Endometrial microvascular endothelial cells (primary cell): ENCODE data around the gene DHRS12. TPM values are rescaled to one million over a fixed set of nuclear protein-coding genes. Genes with fewer than 3 reads are reported as not detected.

Source experiments
- in situ Hi-C: cut with HindIII; loops from 2 replicates; pipeline ENCODE4 v1.10.0; 2017; ENCODE audit warnings: low sequenced_read_pairs, low pct_unique_long_range_greater_than_20kb; ENCODE audit errors: inconsistent ontology term
- total RNA-seq: library from RNA; depleted of rRNA; stranded (reverse); fragments of >200 nt; gene quantifications from one replicate; pipeline ENCODE4 v1.2.3, GENCODE V29; 2015; ENCODE audit errors: inconsistent ontology term

Gene DHRS12
- total RNA-seq, 1 donor from 2014 or later: 2.1 TPM

DNA sequence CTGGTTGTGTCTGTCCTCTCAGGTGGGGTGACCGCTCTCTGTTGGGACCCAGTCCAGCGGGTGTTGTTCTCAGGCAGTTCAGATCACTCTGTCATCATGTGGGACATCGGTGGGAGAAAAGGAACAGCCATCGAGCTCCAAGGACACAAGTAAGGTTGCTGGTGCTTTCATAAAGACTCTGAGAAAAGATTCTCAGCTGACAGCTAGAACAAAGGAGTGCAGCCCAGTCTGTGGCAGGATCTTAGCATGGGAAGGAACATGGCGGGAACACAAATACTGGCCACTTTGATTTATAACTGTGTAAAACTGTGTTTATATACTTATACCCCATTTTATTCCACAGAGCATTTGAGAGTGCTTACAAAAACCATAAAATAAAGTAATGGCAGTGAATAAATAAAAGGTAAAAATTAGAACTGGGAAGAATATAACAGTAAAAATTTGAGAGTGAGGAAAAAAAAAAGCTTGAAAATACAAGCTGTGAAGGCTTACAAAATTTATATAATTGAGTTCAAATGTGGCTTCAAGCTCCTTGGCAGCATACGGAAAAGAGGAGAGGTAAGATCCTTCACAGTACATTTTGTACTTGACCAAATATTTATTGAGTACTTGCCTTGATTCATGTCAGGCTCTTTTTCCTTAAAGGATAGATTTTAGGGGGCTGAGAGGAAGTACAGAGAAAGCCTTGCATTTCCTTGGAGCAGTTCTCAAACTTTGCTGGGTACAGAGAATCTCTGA, 64.8 kb downstream of the DHRS12 start:
- in situ Hi-C loops: no loop called here

DNA sequence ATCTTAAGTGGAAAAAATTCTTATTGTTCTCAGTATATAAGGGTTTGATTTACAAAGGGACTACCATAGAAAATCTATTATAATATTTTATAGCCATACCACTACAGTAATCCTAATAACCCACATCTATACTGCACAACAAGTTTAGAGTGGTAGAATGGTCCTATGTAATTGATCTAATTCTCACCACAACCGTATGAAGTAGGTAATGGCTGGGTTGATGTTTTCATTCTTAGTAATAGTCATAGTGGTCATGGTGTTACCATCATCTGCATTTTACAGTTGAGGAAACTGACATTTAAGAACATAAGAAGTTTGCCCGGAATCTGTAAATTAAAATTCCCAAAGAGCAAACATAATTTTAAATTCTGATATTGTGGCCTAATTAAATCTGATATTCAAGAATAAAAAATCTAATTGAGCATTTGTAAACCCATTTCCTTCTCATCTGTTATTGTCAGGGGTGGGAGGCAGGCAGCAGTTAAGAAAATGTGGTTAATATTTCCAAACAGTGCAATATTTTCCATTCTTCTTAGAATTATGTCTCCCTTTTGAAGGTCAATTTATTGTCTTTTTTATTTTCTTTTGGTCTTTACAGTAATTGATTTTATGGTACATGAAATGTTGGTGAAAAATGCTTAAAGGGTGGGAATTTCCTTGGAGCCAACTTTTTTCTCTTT, 65.6 kb downstream of the DHRS12 start:
- in situ Hi-C loops: no loop called here

DNA sequence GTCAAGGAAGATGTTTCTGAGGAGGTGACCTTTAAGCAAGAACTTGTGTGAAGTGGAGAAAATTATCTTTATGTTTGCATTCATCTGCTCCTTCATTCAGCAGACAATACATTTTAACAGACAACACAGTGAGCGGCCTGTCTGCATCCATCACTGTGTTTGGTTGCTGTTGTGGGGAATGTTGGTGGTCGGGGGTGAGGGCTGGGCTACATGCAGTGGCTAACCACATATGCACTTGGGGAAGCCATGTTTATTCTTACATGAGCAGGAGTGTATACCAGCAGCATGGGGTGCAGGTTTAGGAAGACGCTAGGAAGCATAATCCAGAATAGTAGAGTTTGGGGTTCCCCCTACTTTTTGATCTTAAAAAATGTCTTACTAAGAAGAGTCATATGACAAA, 66.4 kb downstream of the DHRS12 start:
- in situ Hi-C loops: no loop called here

DNA sequence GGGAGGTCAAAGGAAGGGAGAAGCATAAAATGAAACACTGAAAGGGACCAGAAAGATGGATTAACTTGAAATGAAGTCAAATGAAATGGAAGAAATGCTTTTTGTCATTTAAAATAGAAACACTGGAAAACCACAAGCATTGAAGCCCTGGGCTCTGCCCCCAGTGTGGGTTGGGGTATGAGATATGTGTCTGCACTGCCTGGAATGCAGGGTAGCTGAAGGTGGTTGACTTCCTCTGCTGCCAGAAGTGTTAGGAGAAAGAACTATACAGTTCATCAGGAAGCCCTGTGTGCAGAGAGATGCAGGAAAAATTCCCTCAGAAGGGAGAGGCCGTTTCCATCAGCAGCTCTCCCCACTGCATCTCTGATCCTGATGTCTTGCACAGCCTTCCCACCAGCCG, 69.2 kb downstream of the DHRS12 start:
- in situ Hi-C loops: no loop called here

DNA sequence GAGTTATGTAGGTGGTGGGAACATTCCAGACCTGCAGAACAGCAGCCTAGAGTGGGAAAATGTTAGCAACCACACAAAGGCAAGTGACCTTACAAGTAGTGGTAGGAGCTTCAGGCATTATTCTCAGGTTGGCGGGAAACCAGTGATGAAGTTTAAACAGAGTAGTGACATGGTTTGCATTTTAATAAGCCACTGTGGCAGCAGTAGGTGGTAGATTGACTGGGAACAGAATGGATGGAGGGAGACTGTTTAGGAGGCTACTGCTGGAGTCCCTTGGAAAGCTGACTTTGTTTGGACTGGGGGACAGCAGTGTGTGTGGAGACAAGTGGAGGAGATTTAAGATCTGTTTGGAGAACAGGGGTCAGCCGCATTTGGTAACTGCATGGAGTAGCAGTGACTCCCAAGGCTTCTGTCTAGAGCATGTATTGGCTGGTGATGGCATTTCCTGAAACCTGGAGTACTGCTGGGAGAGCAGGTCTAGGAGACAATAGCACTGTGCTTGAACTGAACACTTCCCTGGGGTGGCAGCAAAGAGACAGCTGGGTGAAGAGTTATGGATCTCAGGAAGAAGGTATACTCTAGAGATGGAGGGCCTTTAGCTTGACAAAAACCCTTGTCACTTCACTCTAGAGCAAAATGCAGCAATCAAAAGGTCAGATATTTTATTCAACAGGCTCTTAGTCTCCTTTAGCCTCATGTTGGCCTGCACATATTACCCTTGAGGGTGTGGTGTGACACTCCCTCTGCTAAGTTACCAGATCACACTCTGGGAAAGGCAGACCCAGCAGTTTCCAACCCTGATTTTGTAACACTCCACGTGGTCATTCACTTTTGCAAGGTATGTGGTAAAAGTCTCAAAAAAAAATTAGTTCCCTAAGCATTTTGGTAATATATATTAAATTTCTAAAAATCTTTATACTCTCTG, 70.3 kb downstream of the DHRS12 start:
- in situ Hi-C loops: no loop called here

DNA sequence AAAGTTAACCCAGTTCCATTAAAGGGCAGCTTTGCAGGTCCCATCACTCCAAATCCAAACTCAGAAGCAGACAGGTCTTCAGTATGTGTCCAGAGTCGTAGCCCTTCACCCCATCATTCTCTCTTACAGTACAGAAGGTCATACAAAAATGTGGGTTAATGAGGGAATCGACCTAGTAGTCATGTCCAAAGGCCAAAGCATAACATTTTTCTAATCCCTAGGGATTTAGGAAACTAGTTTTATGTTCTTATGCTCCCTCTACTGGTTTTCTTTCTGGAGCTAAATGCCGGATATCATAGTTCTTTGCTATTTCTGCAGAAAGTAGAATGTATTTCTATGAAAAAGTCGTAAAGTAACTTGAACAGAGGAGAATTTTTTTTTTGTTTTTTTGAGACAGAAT, 72.2 kb downstream of the DHRS12 start:
- in situ Hi-C loops: no loop called here

- in situ Hi-C loops: no loop called here
Observed at GRCh38 chr13:51730927-51731326, 73.0 kb downstream of the DHRS12 start.

GRCh38 chr13:51729866-51730553, 74.0 kb downstream of the DHRS12 start:
- in situ Hi-C loops: no loop called here

- in situ Hi-C loops: no loop called here
Observed at GRCh38 chr13:51728972-51729371, 75.0 kb downstream of the DHRS12 start.

DNA sequence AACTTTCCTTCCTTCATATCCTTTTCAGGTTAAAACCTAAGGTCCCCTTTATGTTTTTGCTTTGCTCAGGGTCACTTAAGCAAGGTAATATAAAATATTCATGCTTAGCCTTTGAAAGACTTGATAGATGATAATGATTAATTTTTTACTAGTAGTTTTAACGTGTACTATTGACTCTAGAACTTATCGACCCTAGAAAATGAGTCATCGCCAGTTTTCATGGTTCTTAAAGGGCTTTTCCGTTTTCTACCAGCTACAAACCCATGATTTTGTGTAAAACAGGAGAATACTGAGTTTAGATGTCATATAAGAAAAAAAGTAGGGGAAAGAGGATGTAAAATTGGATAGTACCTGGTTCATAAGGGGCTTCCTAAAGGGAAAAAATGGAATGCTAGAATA, 75.7 kb downstream of the DHRS12 start:
- in situ Hi-C loops: no loop called here

GRCh38 chr13:51727634-51728274, 76.2 kb downstream of the DHRS12 start:
- in situ Hi-C loops: no loop called here

- in situ Hi-C loops: no loop called here
Observed at GRCh38 chr13:51726446-51727193, 77.3 kb downstream of the DHRS12 start.

DNA sequence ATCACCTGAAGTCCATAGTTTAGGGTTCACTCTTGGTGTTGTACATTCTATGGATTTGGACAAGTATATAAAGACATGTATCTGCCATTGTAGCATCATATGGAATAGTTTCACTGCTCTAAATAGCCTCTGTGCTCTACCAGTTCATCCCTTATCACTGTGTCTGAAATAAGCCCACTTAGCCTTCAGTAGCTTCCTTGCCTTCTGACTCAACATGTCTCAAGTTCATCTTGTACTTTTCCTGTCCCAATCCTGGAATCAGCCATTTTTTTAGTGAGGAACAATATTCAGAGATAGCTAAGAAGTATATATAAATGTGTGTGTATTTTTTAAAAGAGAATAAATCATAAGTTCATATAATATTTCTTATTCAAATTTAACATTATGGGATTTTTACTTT, 79.2 kb downstream of the DHRS12 start:
- in situ Hi-C loops: no loop called here

- in situ Hi-C loops: no loop called here
Observed at GRCh38 chr13:51723529-51723928, 80.4 kb downstream of the DHRS12 start.

GRCh38 chr13:51721496-51721895, 82.5 kb downstream of the DHRS12 start:
- in situ Hi-C loops: no loop called here

DNA sequence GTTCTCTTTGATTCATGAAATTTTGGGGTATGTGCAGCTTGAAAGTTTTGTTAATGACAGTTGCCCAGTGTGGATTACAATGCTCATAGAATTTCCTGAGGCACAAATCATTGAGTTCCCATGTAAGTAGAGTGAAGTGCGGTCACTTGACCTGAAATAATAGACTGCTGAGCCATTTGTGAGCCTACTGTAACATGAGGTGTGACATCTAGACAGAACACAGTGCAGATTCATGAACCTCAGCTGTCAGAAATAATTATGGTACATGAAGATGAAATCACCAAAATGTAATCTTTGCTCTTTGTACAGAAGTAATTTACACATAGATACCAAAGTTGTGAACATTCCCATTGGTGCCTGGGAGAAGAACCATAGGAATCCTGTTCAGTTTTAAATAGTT, 84.6 kb downstream of the DHRS12 start:
- in situ Hi-C loops: no loop called here
